ENCODE results near the gene MAD2L1BP. TPM values are rescaled to one million over a fixed set of nuclear protein-coding genes. Genes with fewer than 3 reads are reported as not detected.

Gene MAD2L1BP
- total and polyA plus RNA-seq, 2 of the 13 experiments (the other 11 are each of a cell fraction or from before 2014, with no cell fraction given), result 54.2 to 55.5 TPM

- TF ChIP-seq ZNF800 (CRISPR knock-in tag; IDR thresholded peaks at IDR 0.05) (no peak), ZNF260 (CRISPR knock-in tag; IDR thresholded peaks at IDR 0.05; ENCODE audit: borderline replicate concordance, low read depth) (no peak), ATF7-NPFF (CRISPR knock-in tag; IDR thresholded peaks at IDR 0.05; ENCODE audit: low read depth) (peak; percentile 89), MXI1 (IDR thresholded peaks at IDR 0.05; ENCODE audit: borderline replicate concordance, low read depth, low read length) (no peak), ASH2L (IDR thresholded peaks at IDR 0.05; ENCODE audit: insufficient read length, low read depth, low read length) (peak; percentile 79), PCBP2 (optimal IDR thresholded peaks at IDR 0.05; ENCODE audit: low read depth, low read length, poor library complexity, severe bottlenecking) (no peak), ZIK1 (CRISPR knock-in tag; IDR thresholded peaks at IDR 0.05; ENCODE audit: borderline replicate concordance, low read depth) (0 out of 2 replicates have a peak, but pooled peaks have one; percentile 36), HNRNPLL (IDR thresholded peaks at IDR 0.05; ENCODE audit: low read depth, low read length, poor library complexity, severe bottlenecking) (peak; percentile 84), TFDP2 (CRISPR knock-in tag; IDR thresholded peaks at IDR 0.05) (peak; percentile 81), DDIT3 (CRISPR knock-in tag; IDR thresholded peaks at IDR 0.05) (no peak), PLSCR1 (CRISPR knock-in tag; IDR thresholded peaks at IDR 0.05; ENCODE audit: borderline replicate concordance) (no peak), ZKSCAN5 (CRISPR knock-in tag; IDR thresholded peaks at IDR 0.05) (no peak), HOXA7 (CRISPR knock-in tag; IDR thresholded peaks at IDR 0.05) (no peak), MTF2 (CRISPR knock-in tag; IDR thresholded peaks at IDR 0.05; ENCODE audit: borderline replicate concordance) (peak; percentile 91), ZNF619 (CRISPR knock-in tag; IDR thresholded peaks at IDR 0.05) (peak; percentile 52; the same call in 1 of the 2 replicates), ZNF446 (CRISPR knock-in tag; IDR thresholded peaks at IDR 0.05) (no peak), SAP130 (CRISPR knock-in tag; IDR thresholded peaks at IDR 0.05; ENCODE audit: low read depth) (peak; percentile 93), SPEN (CRISPR knock-in tag; IDR thresholded peaks at IDR 0.05; ENCODE audit: low read depth) (peak; percentile 71; the same call in 1 of the 2 replicates), TSC22D2 (CRISPR knock-in tag; IDR thresholded peaks at IDR 0.05; ENCODE audit: borderline replicate concordance) (peak; percentile 84; the same call in 1 of the 2 replicates), NR2F6 (IDR thresholded peaks at IDR 0.05) (peak; percentile 21; the same call in 1 of the 2 replicates), NR2F6 (CRISPR knock-in tag; IDR thresholded peaks at IDR 0.05) (peak; percentile 72), ZNF660 (CRISPR knock-in tag; IDR thresholded peaks at IDR 0.05; ENCODE audit: borderline replicate concordance, low read depth) (no peak), REPIN1 (CRISPR knock-in tag; IDR thresholded peaks at IDR 0.05; ENCODE audit: borderline replicate concordance, low read depth) (peak; percentile 41; the same call in 1 of the 2 replicates), ZNF674 (CRISPR knock-in tag; IDR thresholded peaks at IDR 0.05; ENCODE audit: low read depth) (no peak)
Measured at GRCh38 chr6:43687437-43688347, 52.1 kb downstream of the MAD2L1BP start, which contains the start of gene MRPS18A (continued).
